Measurements from ENCODE around the gene RBMS1.

DNA sequence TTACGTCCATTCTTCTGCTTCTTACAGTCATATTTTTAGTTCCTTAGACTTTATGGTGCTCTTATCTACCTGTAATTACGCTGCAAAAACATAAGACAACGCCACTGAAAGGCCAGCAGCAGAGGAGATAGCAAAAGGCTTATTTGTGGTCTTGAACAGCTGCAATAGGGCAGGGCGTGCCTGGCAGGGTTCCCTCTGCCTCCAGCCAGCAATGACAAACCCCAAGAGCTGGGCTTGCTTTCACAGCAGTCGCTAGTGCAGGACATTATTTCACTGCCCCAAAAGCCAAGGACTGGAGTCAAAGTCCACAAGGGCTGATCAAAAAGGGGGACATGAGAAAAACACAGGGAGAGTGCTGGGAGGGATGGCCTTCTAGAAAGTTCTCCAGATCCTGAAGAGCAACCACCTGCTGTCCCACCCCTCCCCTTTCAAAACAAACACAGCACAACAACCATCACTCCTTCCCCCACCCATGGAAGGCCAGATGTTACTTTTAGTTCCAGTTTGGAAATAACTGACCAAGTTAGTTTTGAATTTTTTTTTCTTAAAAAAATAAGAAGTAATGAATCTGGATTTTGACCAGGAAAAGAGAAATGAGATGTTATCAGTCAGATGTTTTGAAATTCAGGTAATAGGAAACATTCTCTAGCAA, 127.8 kb downstream of the RBMS1 start:
- TF ChIP-seq, protein P1, sequence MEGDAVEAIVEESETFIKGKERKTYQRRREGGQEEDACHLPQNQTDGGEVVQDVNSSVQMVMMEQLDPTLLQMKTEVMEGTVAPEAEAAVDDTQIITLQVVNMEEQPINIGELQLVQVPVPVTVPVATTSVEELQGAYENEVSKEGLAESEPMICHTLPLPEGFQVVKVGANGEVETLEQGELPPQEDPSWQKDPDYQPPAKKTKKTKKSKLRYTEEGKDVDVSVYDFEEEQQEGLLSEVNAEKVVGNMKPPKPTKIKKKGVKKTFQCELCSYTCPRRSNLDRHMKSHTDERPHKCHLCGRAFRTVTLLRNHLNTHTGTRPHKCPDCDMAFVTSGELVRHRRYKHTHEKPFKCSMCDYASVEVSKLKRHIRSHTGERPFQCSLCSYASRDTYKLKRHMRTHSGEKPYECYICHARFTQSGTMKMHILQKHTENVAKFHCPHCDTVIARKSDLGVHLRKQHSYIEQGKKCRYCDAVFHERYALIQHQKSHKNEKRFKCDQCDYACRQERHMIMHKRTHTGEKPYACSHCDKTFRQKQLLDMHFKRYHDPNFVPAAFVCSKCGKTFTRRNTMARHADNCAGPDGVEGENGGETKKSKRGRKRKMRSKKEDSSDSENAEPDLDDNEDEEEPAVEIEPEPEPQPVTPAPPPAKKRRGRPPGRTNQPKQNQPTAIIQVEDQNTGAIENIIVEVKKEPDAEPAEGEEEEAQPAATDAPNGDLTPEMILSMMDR (IDR thresholded peaks at IDR 0.05; ENCODE audit: insufficient read depth, low read depth, low read length): no peak
- no peak for TF ChIP-seq EZH2 (IDR thresholded peaks at IDR 0.05; ENCODE audit: insufficient read depth, low read length)
